Osteocyte (in vitro differentiated cells): ENCODE measurements around the gene CDC42SE2. TPM values are rescaled to one million over a fixed set of nuclear protein-coding genes. Genes with fewer than 3 reads are reported as not detected.
"Not testable (repeated sequence)": the region's sequence is repeated elsewhere in the genome, so short reads cannot be mapped to it uniquely, and the experiment has no call there.

Experiments
- DNase-seq: peaks from one replicate; pipeline ENCODE4 v3.0.0; 2021; ENCODE audit warnings: mixed read lengths; ENCODE audit not compliant: unreplicated experiment; ENCODE audit errors: extremely low spot score
- H3K27ac Mint-ChIP-seq: one replicate; pipeline ENCODE4 v1.8.0; 2021; ENCODE audit warnings: mild to moderate bottlenecking, mixed read lengths; ENCODE audit not compliant: unreplicated experiment
- H3K27me3 Mint-ChIP-seq: one replicate; pipeline ENCODE4 v1.8.0; 2021; ENCODE audit warnings: mixed read lengths; ENCODE audit not compliant: unreplicated experiment
- H3K36me3 Mint-ChIP-seq: one replicate; pipeline ENCODE4 v1.8.0; 2021; ENCODE audit warnings: mixed read lengths; ENCODE audit not compliant: unreplicated experiment
- H3K4me1 Mint-ChIP-seq: one replicate; pipeline ENCODE4 v1.8.0; 2021; ENCODE audit warnings: mixed read lengths; ENCODE audit not compliant: unreplicated experiment
- H3K4me3 Mint-ChIP-seq: one replicate; pipeline ENCODE4 v1.8.0; 2021; ENCODE audit warnings: mild to moderate bottlenecking, moderate library complexity, mixed read lengths; ENCODE audit not compliant: unreplicated experiment
- H3K9me3 Mint-ChIP-seq: one replicate; pipeline ENCODE4 v1.8.0; 2021; ENCODE audit warnings: mixed read lengths; ENCODE audit not compliant: unreplicated experiment
- total RNA-seq: library from RNA; stranded (reverse); gene quantifications from 2 replicates; pipeline ENCODE4 v1.2.1, GENCODE V29; 2021
- TF ChIP-seq, protein P1 (sequence below): fragments of 200-600 bp; sonication (generic); IDR thresholded peaks from 2 replicates; pipeline ENCODE4 v1.5.0; 2021; ENCODE audit warnings: antibody characterized with exemption, mild to moderate bottlenecking, moderate library complexity

Gene CDC42SE2
- total RNA-seq, 1 donor from 2014 or later: 21.6 TPM

DNA sequence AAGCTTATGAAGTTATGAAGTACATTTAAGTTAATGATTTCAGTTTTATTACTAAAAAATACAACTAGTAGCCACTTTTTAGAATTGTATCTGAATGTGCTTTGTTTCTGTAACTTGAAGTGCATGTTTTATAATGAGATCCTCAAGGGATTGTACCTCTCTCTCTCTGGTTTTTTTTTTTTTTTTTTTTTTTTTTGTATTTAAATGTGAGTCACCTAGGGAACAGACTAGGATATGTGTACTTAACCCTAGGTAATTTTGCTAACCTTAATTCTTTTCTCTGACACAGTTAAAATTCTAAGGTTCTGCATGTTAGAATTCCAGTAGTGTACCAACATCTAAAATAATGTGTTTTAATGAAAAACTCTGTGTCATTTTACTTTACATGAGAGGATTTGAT lies 59.5 kb downstream of the CDC42SE2 start:
- peaks cover 6% of the 10 kb centered on the region for H3K36me3 Mint-ChIP-seq
- no peak overlapping the region for H3K27ac Mint-ChIP-seq
- H3K27me3 Mint-ChIP-seq: no peaks in the 10 kb centered on the region
- peaks cover 6% of the 10 kb centered on the region for H3K9me3 Mint-ChIP-seq
- DNase-seq: no peak
- H3K4me3 Mint-ChIP-seq: no peak overlapping the region
- peaks cover 46% of the 10 kb centered on the region for H3K4me1 Mint-ChIP-seq
- TF ChIP-seq, protein P1, sequence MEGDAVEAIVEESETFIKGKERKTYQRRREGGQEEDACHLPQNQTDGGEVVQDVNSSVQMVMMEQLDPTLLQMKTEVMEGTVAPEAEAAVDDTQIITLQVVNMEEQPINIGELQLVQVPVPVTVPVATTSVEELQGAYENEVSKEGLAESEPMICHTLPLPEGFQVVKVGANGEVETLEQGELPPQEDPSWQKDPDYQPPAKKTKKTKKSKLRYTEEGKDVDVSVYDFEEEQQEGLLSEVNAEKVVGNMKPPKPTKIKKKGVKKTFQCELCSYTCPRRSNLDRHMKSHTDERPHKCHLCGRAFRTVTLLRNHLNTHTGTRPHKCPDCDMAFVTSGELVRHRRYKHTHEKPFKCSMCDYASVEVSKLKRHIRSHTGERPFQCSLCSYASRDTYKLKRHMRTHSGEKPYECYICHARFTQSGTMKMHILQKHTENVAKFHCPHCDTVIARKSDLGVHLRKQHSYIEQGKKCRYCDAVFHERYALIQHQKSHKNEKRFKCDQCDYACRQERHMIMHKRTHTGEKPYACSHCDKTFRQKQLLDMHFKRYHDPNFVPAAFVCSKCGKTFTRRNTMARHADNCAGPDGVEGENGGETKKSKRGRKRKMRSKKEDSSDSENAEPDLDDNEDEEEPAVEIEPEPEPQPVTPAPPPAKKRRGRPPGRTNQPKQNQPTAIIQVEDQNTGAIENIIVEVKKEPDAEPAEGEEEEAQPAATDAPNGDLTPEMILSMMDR: no peak

DNA sequence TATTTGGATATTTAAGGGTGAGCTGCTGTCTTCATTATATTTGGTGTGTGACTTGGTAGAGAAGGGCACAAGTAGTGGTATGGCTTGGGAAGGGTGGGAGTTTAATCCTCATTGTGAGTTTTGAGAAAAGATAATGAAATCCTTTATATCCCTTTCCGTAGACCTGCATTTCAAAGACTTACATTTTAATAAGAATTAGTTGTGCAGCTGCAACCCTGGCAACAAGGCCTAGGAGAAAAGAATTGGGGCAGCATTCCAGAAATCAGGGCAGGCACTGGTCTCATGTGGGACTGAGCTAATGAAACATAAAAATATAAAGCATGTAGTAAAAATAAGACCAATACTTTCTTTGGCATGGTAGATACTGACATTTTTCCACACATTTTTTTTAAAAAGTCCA lies 60.5 kb downstream of the CDC42SE2 start:
- TF ChIP-seq, protein P1: no peak
- Mint-ChIP-seq H3K27me3 (no peaks in the 10 kb centered on the region), H3K27ac (peak overlapping the region; percentile 57), H3K9me3 (peaks cover 6% of the 10 kb centered on the region), H3K4me1 (peaks cover 50% of the 10 kb centered on the region), H3K36me3 (peaks cover 6% of the 10 kb centered on the region), H3K4me3 (no peak overlapping the region)
- DNase-seq: no peak

GRCh38 chr5:131328536-131329285 lies 64.9 kb downstream of the CDC42SE2 start:
- Mint-ChIP-seq H3K9me3 (no peaks in the 10 kb centered on the region), H3K27me3 (no peaks in the 10 kb centered on the region), H3K4me1 (peaks cover 38% of the 10 kb centered on the region), H3K4me3 (no peak overlapping the region), H3K36me3 (no peaks in the 10 kb centered on the region), H3K27ac (peak overlapping the region; percentile 25)
- TF ChIP-seq, protein P1: no peak
- no peak for DNase-seq

GRCh38 chr5:131329286-131329560 lies 65.4 kb downstream of the CDC42SE2 start:
- H3K36me3 Mint-ChIP-seq: no peaks in the 10 kb centered on the region
- H3K4me1 Mint-ChIP-seq: peaks cover 32% of the 10 kb centered on the region
- H3K27ac Mint-ChIP-seq: no peak overlapping the region
- TF ChIP-seq, protein P1: no peak
- no peaks in the 10 kb centered on the region for H3K27me3 Mint-ChIP-seq
- no peak for DNase-seq
- no peak overlapping the region for H3K4me3 Mint-ChIP-seq
- no peaks in the 10 kb centered on the region for H3K9me3 Mint-ChIP-seq

- H3K4me3 Mint-ChIP-seq: no peak overlapping the region
- no peaks in the 10 kb centered on the region for H3K27me3 Mint-ChIP-seq
- TF ChIP-seq, protein P1: no peak
- peaks cover 24% of the 10 kb centered on the region for H3K4me1 Mint-ChIP-seq
- H3K27ac Mint-ChIP-seq: no peak overlapping the region
- H3K36me3 Mint-ChIP-seq: peaks cover 5% of the 10 kb centered on the region
- no peak for DNase-seq
- peaks cover under 1% of the 10 kb centered on the region for H3K9me3 Mint-ChIP-seq
These were observed 66.2 kb downstream of the CDC42SE2 start for GRCh38 chr5:131330031-131330430.

GRCh38 chr5:131335756-131336155 lies 71.9 kb downstream of the CDC42SE2 start:
- H3K4me3 Mint-ChIP-seq, H3K4me1 Mint-ChIP-seq: not testable (repeated sequence)
- peaks cover 16% of the 10 kb centered on the region for H3K9me3 Mint-ChIP-seq

DNA sequence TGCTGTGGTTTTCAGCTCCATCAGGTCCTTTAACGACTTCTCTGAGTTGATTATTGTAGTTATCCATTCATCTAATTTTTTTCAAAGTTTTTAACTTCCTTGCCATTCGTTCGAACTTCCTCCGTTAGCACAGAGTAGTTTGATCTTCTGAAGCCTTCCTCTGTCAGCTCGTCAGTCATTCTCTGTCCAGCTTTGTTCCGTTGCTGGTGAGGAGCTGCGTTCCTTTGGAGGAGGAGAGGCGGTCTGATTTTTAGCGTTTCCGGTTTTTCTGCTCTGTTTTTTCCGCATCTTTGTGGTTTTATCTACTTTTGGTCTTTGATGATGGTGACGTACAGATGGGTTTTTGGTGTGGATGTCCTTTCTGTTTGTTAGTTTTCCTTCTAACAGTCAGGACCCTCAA lies 72.9 kb downstream of the CDC42SE2 start:
- H3K4me3 Mint-ChIP-seq, H3K4me1 Mint-ChIP-seq, DNase-seq, H3K27ac Mint-ChIP-seq, H3K27me3 Mint-ChIP-seq: not testable (repeated sequence)
- H3K9me3 Mint-ChIP-seq: peaks cover 16% of the 10 kb centered on the region
- H3K36me3 Mint-ChIP-seq: peaks cover 30% of the 10 kb centered on the region

More at GRCh38 chr5:131335756-131336155, 71.9 kb downstream of the CDC42SE2 start:
- H3K27me3 Mint-ChIP-seq, H3K27ac Mint-ChIP-seq, DNase-seq: not testable (repeated sequence)
- peaks cover 28% of the 10 kb centered on the region for H3K36me3 Mint-ChIP-seq
